HepG2 (cell line): ENCODE data around the gene ZNF75A. TPM values are rescaled to one million over a fixed set of nuclear protein-coding genes. Genes with fewer than 3 reads are reported as not detected.

ENCODE experiments used
- BCL6 ChIP-seq: IDR thresholded peaks from 2 replicates; pipeline ENCODE4 v1.6.1; 2016; ENCODE audit warnings: missing genetic modification reagents, missing compliant biosample characterization
- CBFB ChIP-seq: sonication (generic); formaldehyde crosslinking; IDR thresholded peaks from 2 replicates; pipeline ENCODE4 v1.4.0; 2020; ENCODE audit warnings: missing genetic modification reagents
- DMAP1 ChIP-seq: IDR thresholded peaks from 2 replicates; pipeline ENCODE4 v1.6.1; 2016
- FOXC1 ChIP-seq: sonication (generic); formaldehyde crosslinking; IDR thresholded peaks from 2 replicates; pipeline ENCODE4 v1.8.0; 2022; ENCODE audit warnings: mild to moderate bottlenecking, missing genetic modification reagents, borderline replicate concordance
- NCOR1 ChIP-seq: fragments of 200-600 bp; sonication (generic); IDR thresholded peaks from 2 replicates; pipeline ENCODE4 v1.7.0; 2017; ENCODE audit warnings: antibody characterized with exemption, low read length, borderline replicate concordance
- NONO ChIP-seq, 2 experiments: fragments of 450-650 bp in 1 of 2; sonication (generic) in 1 of 2; formaldehyde crosslinking in 1 of 2; IDR thresholded peaks in 1 of 2; conservative IDR thresholded peaks in 1 of 2; 2 replicates each; pipeline versions ENCODE4 v1.6.1 to v1.8.0; 2017 to 2022; ENCODE audit warnings: mild to moderate bottlenecking in 1 of 2, missing genetic modification reagents in 1 of 2, moderate library complexity in 1 of 2
- NR2C2 ChIP-seq: sonication (generic); formaldehyde crosslinking; IDR thresholded peaks from 2 replicates; pipeline ENCODE4 v1.4.0; 2020; ENCODE audit warnings: missing genetic modification reagents, mild to moderate bottlenecking, moderate library complexity, borderline replicate concordance
- PHF20 ChIP-seq: sonication (generic); formaldehyde crosslinking; IDR thresholded peaks from 2 replicates; pipeline ENCODE4 v1.5.0; 2020; ENCODE audit warnings: mild to moderate bottlenecking, missing genetic modification reagents
- POGZ ChIP-seq: sonication (generic); formaldehyde crosslinking; IDR thresholded peaks from 2 replicates; pipeline ENCODE4 v1.4.0; 2020; ENCODE audit warnings: mild to moderate bottlenecking, missing genetic modification reagents
- SNAI1 ChIP-seq: sonication (generic); formaldehyde crosslinking; IDR thresholded peaks from 2 replicates; pipeline ENCODE4 v1.5.0; 2020; ENCODE audit warnings: mild to moderate bottlenecking, missing genetic modification reagents, borderline replicate concordance
- SRSF1 ChIP-seq: fragments of 200-400 bp; formaldehyde crosslinking; optimal IDR thresholded peaks from 2 replicates; pipeline ENCODE3; 2017; ENCODE audit warnings: mild to moderate bottlenecking, low read depth, low read length, moderate library complexity
- ZNF337 ChIP-seq: sonication (generic); formaldehyde crosslinking; IDR thresholded peaks from 2 replicates; pipeline ENCODE4 v1.5.1; 2020; ENCODE audit warnings: missing genetic modification reagents, low read depth, mild to moderate bottlenecking, borderline replicate concordance
- ZNF709 ChIP-seq: sonication (generic); formaldehyde crosslinking; IDR thresholded peaks from 2 replicates; pipeline ENCODE4 v1.5.0; 2020; ENCODE audit warnings: mild to moderate bottlenecking, missing genetic modification reagents
- ZNF788 ChIP-seq: sonication (generic); formaldehyde crosslinking; IDR thresholded peaks from 2 replicates; pipeline ENCODE4 v1.5.0; 2020; ENCODE audit warnings: mild to moderate bottlenecking, missing genetic modification reagents, borderline replicate concordance
- ZNF891 ChIP-seq: sonication (generic); formaldehyde crosslinking; IDR thresholded peaks from 2 replicates; pipeline ENCODE4 v1.5.0; 2020; ENCODE audit warnings: mild to moderate bottlenecking, missing genetic modification reagents
- polyA plus RNA-seq, 8 experiments: library from polyadenylated mRNA; depleted of rRNA in 3 of 8; stranded (reverse) in 7 of 8; unstranded in 1 of 8; fragments of >200 nt; fragmentation: Illumina TruSeq in 4 of 8; extraction: Trizol in 4 of 8; gene quantifications; 2 replicates each; pipeline versions ENCODE4 v1.2.1 to v1.2.3, GENCODE V29; 2011 to 2016; ENCODE audit warnings: low read depth in 4 of 8, missing spikeins in 1 of 8, mixed read lengths in 1 of 8; ENCODE audit not compliant: insufficient read depth in 1 of 8
- total RNA-seq, 5 experiments: library from RNA; depleted of rRNA; stranded (reverse); fragments of >200 nt; fragmentation: Illumina TruSeq; extraction: Trizol; gene quantifications; 2 replicates each; pipeline ENCODE4 v1.2.3, GENCODE V29; 2016; ENCODE audit warnings: low read depth in 1 of 5
- TF ChIP-seq, protein P1 (sequence below): sonication (generic); formaldehyde crosslinking; IDR thresholded peaks from 2 replicates; pipeline ENCODE4 v1.9.0; 2022; ENCODE audit warnings: low read depth, missing genetic modification reagents
- TF ChIP-seq, protein P2 (sequence below): sonication (generic); formaldehyde crosslinking; IDR thresholded peaks from 2 replicates; pipeline ENCODE4 v1.4.0; 2020; ENCODE audit warnings: low read depth, missing genetic modification reagents
- TF ChIP-seq, protein P3 (sequence below): sonication (generic); formaldehyde crosslinking; IDR thresholded peaks from 2 replicates; pipeline ENCODE4 v1.4.0; 2020; ENCODE audit warnings: low read depth, mild to moderate bottlenecking, missing genetic modification reagents

The ZNF75A gene
- total and polyA plus RNA-seq, 2 of the 13 experiments (the other 11 are each of a cell fraction or from before 2014, with no cell fraction given) = 1.4 to 2.1 TPM

DNA sequence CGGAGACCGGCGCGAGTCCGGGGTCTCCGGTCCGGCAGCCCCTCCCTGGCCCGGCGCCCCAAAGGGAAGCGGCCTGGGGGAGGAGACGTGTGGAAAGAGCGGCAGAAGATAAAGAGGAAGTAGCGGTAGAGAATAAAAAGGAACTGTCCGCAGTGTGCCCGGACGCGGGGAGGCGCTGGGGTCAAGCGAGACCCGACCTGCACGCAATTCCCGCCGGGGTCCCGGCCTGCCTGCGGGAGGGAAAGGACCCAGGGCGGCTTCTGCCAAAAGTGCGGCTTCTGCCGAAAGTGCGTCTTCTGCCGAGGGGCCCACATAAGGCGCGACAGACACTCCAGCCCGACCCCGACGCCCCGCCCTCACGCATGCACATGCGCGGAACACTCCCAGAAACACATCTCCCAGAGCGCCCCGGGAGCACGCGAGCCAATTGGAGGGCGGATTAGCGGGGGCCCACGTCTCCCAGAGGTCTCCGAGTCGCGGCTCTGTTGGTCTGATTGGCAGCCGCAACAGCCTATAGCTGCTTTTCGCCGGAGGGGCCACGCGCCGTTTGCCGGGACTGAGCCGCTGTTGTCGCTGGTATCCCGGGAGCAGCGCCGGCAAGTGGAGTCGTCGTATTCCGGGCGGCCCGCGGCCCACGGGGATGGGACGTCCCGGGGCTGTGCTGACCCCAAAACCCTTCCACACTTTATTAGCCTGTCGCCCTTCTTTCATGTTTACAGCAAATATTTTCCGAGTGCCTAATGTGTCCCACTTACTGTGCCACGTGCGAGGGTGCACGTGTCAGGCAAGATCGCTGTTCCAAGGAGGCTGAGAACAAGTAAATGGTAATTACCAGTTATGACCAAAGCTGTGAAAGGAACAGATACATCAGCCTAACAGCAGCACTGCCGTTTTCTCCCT is 40.9 kb upstream of the ZNF75A start (continued):
- TF ChIP-seq NONO (IDR thresholded peaks at IDR 0.05) (no peak), NONO (CRISPR knock-in tag; conservative IDR thresholded peaks at IDR 0.05) (peak; percentile 38; the same call in 1 of the 2 replicates), FOXC1 (CRISPR knock-in tag) (peak; percentile 52; the same call in 1 of the 2 replicates), SRSF1 (peak; percentile 70), BCL6 (CRISPR knock-in tag) (no peak), NCOR1 (no peak), ZNF891 (CRISPR knock-in tag) (peak; percentile 81; the same call in 1 of the 2 replicates), NR2C2 (CRISPR knock-in tag) (peak; percentile 73; the same call in 1 of the 2 replicates), ZNF337 (CRISPR knock-in tag) (peak; percentile 61; the same call in 1 of the 2 replicates), ZNF709 (peak; percentile 96), DMAP1 (peak; percentile 95), CBFB (0 out of 2 replicates have a peak, but pooled peaks have one; percentile 38), POGZ (CRISPR knock-in tag) (peak; percentile 16; the same call in 1 of the 2 replicates), PHF20 (CRISPR knock-in tag) (peak; percentile 60), ZNF788 (CRISPR knock-in tag) (peak; percentile 39; the same call in 1 of the 2 replicates), SNAI1 (0 out of 2 replicates have a peak, but pooled peaks have one; percentile 49)
- TF ChIP-seq, protein P1, sequence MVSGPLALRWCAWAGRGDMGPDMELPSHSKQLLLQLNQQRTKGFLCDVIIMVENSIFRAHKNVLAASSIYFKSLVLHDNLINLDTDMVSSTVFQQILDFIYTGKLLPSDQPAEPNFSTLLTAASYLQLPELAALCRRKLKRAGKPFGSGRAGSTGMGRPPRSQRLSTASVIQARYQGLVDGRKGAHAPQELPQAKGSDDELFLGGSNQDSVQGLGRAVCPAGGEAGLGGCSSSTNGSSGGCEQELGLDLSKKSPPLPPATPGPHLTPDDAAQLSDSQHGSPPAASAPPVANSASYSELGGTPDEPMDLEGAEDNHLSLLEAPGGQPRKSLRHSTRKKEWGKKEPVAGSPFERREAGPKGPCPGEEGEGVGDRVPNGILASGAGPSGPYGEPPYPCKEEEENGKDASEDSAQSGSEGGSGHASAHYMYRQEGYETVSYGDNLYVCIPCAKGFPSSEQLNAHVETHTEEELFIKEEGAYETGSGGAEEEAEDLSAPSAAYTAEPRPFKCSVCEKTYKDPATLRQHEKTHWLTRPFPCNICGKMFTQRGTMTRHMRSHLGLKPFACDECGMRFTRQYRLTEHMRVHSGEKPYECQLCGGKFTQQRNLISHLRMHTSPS (CRISPR knock-in tag) = peak; percentile 67; the same call in 1 of the 2 replicates
- TF ChIP-seq, protein P2, sequence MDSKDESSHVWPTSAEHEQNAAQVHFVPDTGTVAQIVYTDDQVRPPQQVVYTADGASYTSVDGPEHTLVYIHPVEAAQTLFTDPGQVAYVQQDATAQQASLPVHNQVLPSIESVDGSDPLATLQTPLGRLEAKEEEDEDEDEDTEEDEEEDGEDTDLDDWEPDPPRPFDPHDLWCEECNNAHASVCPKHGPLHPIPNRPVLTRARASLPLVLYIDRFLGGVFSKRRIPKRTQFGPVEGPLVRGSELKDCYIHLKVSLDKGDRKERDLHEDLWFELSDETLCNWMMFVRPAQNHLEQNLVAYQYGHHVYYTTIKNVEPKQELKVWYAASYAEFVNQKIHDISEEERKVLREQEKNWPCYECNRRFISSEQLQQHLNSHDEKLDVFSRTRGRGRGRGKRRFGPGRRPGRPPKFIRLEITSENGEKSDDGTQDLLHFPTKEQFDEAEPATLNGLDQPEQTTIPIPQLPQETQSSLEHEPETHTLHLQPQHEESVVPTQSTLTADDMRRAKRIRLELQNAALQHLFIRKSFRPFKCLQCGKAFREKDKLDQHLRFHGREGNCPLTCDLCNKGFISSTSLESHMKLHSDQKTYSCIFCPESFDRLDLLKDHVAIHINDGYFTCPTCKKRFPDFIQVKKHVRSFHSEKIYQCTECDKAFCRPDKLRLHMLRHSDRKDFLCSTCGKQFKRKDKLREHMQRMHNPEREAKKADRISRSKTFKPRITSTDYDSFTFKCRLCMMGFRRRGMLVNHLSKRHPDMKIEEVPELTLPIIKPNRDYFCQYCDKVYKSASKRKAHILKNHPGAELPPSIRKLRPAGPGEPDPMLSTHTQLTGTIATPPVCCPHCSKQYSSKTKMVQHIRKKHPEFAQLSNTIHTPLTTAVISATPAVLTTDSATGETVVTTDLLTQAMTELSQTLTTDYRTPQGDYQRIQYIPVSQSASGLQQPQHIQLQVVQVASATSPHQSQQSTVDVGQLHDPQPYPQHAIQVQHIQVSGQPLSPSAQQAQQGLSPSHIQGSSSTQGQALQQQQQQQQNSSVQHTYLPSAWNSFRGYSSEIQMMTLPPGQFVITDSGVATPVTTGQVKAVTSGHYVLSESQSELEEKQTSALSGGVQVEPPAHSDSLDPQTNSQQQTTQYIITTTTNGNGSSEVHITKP (CRISPR knock-in tag) = 0 out of 2 replicates have a peak, but pooled peaks have one; percentile 38
- TF ChIP-seq, protein P3, sequence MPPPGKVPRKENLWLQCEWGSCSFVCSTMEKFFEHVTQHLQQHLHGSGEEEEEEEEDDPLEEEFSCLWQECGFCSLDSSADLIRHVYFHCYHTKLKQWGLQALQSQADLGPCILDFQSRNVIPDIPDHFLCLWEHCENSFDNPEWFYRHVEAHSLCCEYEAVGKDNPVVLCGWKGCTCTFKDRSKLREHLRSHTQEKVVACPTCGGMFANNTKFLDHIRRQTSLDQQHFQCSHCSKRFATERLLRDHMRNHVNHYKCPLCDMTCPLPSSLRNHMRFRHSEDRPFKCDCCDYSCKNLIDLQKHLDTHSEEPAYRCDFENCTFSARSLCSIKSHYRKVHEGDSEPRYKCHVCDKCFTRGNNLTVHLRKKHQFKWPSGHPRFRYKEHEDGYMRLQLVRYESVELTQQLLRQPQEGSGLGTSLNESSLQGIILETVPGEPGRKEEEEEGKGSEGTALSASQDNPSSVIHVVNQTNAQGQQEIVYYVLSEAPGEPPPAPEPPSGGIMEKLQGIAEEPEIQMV (CRISPR knock-in tag) = 0 out of 2 replicates have a peak, but pooled peaks have one; percentile 49
